Measurements from ENCODE around the gene IQGAP2.

DNA sequence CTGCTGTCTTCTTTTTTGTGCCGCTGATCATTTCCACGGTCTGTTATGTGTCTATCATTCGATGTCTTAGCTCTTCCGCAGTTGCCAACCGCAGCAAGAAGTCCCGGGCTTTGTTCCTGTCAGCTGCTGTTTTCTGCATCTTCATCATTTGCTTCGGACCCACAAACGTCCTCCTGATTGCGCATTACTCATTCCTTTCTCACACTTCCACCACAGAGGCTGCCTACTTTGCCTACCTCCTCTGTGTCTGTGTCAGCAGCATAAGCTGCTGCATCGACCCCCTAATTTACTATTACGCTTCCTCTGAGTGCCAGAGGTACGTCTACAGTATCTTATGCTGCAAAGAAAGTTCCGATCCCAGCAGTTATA, 329.9 kb downstream of the IQGAP2 start:
- TF ChIP-seq ARNT (IDR thresholded peaks at IDR 0.05) (no peak), FOXM1 (IDR thresholded peaks at IDR 0.05; ENCODE audit: borderline replicate concordance) (no peak), ELF4 (IDR thresholded peaks at IDR 0.05) (no peak), SP1 (IDR thresholded peaks at IDR 0.05) (no peak), BHLHE40 (IDR thresholded peaks at IDR 0.05; ENCODE audit: borderline replicate concordance) (no peak)
